GM21737 (cell line): ENCODE measurements around the gene PSORS1C1.

Experiments used
- ATAC-seq: cut with Tn5 transposase; IDR thresholded peaks from one replicate; pipeline ENCODE4 v1.9.1; 2021; ENCODE audit warnings: mild to moderate bottlenecking, moderate library complexity; ENCODE audit not compliant: unreplicated experiment

Gene PSORS1C1

GRCh38 chr6:31125586-31126363 is 11.2 kb downstream of the PSORS1C1 start:
- no peak for ATAC-seq

- no peak for ATAC-seq
These were observed 12.0 kb downstream of the PSORS1C1 start for GRCh38 chr6:31126396-31127175.

- no peak for ATAC-seq
These were observed 13.6 kb downstream of the PSORS1C1 start for GRCh38 chr6:31128093-31128676.

- ATAC-seq, result no peak
These were observed 14.5 kb downstream of the PSORS1C1 start for GRCh38 chr6:31129130-31129529.

- no peak for ATAC-seq
These were observed 16.2 kb downstream of the PSORS1C1 start for GRCh38 chr6:31130751-31131150.

- no peak for ATAC-seq
These were observed 17.0 kb downstream of the PSORS1C1 start for GRCh38 chr6:31131595-31131994.

GRCh38 chr6:31132806-31133205 is 18.2 kb downstream of the PSORS1C1 start:
- no peak for ATAC-seq

- ATAC-seq, result no peak
These were observed 21.1 kb downstream of the PSORS1C1 start for GRCh38 chr6:31135710-31136109.

GRCh38 chr6:31138982-31139381 is 24.4 kb downstream of the PSORS1C1 start, which contains the start of gene PSORS1C2:
Gene PSORS1C2, minus strand, starts transcription at chr6:31139066. Its CDS starts 40 bp downstream, at chr6:31139026.
- no peak for ATAC-seq

GRCh38 chr6:31139599-31139998 is 25.0 kb downstream of the PSORS1C1 start:
- no peak for ATAC-seq

GRCh38 chr6:31140643-31141042 is 26.0 kb downstream of the PSORS1C1 start:
- ATAC-seq, result no peak

GRCh38 chr6:31142361-31142761 is 27.8 kb downstream of the PSORS1C1 start:
- ATAC-seq, result no peak

- no peak for ATAC-seq
These were observed 28.5 kb downstream of the PSORS1C1 start for GRCh38 chr6:31143148-31143547.

GRCh38 chr6:31144296-31144969 is 29.8 kb downstream of the PSORS1C1 start:
- ATAC-seq, result no peak

GRCh38 chr6:31144970-31145340 is 30.4 kb downstream of the PSORS1C1 start:
- ATAC-seq, result no peak

GRCh38 chr6:31145386-31145785 is 30.8 kb downstream of the PSORS1C1 start:
- no peak for ATAC-seq

- no peak for ATAC-seq
These were observed 35.3 kb downstream of the PSORS1C1 start for GRCh38 chr6:31149827-31150447.

GRCh38 chr6:31152781-31153180 is 38.2 kb downstream of the PSORS1C1 start:
- no peak for ATAC-seq

- no peak for ATAC-seq
These were observed 39.8 kb downstream of the PSORS1C1 start for GRCh38 chr6:31154436-31154835.

- no peak for ATAC-seq
These were observed 42.0 kb downstream of the PSORS1C1 start for GRCh38 chr6:31156641-31157040.
